CD4-positive, alpha-beta T cell treated with Interferon gamma for 1 hour (primary cell): Measurements from ENCODE around the gene CAMK2N1.
A peak's percentile ranks its signal among the peaks of the same experiment; 100 is the strongest.

ENCODE experiments used
- DNase-seq: peaks from one replicate; pipeline ENCODE4 v3.0.0-alpha.2; 2020

The CAMK2N1 gene

GRCh38 chr1:20496241-20496661 is 10.2 kb upstream of the CAMK2N1 start:
- DNase-seq: no peak

DNA sequence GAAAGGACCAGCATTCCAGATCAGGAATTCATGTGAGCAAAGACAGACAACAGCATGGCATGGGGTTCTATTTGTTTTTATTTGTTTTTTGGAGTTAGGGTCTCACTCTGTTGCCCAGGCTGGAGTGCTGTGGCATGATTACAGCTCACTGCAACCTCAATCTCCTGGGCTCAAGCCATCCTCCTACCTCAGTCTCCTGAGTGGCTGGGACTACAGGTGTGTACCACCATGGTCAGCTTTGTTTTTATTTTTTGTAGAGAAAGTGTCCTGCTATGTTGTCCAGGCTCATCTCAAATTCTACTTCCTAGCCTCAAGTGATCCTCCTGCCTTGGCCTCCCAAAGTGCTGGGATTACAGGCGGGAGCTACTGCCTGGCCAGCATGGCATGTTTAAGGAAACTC is 9.7 kb upstream of the CAMK2N1 start:
- no peak for DNase-seq

- no peak for DNase-seq
These were observed 8.8 kb upstream of the CAMK2N1 start for GRCh38 chr1:20494609-20495311.

GRCh38 chr1:20493839-20494608 is 8.0 kb upstream of the CAMK2N1 start:
- peak; percentile 74 for DNase-seq

DNA sequence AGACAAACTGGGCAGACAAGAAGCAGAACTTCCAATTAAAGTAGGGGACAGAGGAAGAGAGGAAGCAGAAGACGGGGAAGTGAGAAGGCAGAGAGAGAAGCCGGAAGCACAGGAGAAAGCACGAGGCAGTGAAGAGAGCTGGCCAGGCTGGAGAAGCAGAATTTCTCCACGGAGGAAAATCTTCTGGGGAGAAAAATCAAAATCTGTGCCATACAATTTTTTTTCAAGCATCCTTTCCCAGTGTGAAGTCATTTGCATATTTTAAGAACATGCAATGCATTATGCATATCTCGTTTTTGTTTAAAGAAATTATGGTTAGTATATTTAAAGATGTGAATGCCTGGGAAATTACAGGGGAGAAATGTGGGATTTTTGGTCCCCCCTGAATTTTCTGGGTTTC is 7.3 kb upstream of the CAMK2N1 start:
- no peak for DNase-seq

- DNase-seq: no peak
These were observed 6.7 kb upstream of the CAMK2N1 start for GRCh38 chr1:20492751-20493150.

GRCh38 chr1:20491866-20492265 is 5.9 kb upstream of the CAMK2N1 start:
- DNase-seq: no peak

GRCh38 chr1:20491178-20491577 is 5.2 kb upstream of the CAMK2N1 start:
- no peak for DNase-seq

GRCh38 chr1:20487236-20487590 is 1.2 kb upstream of the CAMK2N1 start:
- DNase-seq: no peak

GRCh38 chr1:20486457-20487235 is 636 bp upstream of the CAMK2N1 start:
- DNase-seq: no peak

GRCh38 chr1:20484519-20485462 is 1.2 kb downstream of the CAMK2N1 start:
- no peak for DNase-seq

- no peak for DNase-seq
These were observed 2.0 kb downstream of the CAMK2N1 start for GRCh38 chr1:20483833-20484518.

GRCh38 chr1:20483098-20483832 is 2.7 kb downstream of the CAMK2N1 start:
- DNase-seq: no peak

DNA sequence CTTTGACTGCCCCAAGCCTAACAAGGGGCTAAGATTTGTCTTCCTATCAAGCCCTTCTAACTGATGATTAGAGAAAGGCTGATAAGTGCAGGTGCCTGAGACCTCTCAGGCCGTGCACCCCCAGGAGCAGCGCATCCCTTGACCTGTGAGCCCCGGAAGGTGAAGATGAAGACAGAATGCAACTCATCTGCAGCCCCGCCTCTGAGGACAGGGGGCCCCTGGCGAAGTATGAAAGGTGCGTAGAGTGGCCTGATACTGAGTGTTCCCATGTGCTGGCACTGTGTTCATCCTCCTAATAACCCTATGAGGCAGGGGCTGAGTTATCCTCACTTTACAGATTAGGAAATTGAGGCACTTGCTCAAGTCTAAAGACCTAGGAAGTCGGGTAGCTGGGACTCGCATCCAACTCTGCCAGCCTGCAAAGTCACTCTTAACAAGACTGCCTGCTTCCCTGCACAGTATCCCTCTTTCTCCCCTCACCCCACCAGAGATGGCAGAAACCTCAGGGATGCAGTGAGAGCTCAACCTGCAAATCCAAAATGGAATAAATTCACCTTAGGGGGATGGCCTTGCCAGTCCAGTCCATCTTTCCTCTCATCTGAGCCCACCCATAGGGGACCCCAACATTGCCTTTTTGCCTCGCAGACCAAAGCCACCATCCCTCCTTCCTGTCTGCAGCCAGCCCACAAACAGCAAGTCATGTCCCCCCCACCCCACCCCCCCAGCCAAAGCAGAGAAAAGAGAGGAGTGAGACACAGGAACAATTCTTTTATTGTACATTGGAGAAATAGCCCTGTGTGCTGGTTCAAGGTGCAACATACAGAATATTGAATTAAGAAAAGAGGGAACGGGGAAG is 4.1 kb downstream of the CAMK2N1 start:
- no peak for DNase-seq

DNA sequence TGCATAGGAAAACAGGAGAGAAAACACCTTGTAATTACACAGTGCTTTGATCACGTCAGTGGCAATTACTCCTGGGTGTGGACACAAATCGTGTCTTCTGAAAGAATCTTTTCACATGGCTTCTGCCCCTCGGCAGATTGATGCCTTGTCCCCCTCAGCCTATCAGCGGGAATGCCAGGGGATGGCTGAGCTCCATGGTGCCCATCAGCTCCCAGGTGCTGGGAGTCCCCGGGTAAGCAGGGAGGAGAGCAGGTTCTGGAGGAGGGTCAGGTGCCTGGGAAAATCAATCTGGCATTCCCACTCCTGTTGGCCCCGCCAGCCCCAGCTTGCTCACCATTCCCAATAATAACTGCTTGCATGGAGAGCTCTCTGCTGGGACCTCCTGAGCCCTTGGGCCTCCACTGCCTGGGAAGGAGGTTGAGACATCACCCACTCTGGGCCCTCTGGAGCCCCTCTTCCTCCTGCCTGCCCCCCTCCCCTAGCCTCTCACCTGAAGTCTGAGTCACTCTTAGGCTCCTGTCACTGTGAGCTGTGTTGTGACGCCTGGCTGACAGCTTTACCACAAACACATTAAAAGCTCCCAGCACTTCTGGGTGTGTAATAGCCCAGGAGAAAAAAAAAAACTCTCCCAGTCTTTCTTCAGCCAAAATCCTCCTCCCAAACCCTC is 4.9 kb downstream of the CAMK2N1 start:
- no peak for DNase-seq

GRCh38 chr1:20480243-20480944 is 5.6 kb downstream of the CAMK2N1 start:
- no peak for DNase-seq

DNA sequence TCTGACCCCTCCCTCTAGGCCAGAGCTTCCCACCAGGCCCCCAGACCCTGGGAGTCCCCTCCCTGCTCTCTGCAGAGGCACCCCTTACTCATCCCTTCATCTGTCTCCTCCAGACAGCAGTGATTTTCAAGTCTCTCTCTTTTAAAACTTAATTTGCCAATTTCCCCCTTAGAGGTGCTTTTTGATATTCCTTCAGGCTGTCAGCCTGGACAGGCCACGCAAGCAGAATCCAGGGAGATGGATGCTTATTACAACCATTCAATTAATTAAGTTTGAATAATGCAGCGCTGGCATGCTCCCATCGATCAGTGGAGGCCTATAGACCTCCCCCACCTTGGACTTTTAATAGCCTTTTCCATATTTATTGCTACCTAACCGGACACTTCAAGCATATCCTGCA is 6.2 kb downstream of the CAMK2N1 start:
- DNase-seq: no peak

DNA sequence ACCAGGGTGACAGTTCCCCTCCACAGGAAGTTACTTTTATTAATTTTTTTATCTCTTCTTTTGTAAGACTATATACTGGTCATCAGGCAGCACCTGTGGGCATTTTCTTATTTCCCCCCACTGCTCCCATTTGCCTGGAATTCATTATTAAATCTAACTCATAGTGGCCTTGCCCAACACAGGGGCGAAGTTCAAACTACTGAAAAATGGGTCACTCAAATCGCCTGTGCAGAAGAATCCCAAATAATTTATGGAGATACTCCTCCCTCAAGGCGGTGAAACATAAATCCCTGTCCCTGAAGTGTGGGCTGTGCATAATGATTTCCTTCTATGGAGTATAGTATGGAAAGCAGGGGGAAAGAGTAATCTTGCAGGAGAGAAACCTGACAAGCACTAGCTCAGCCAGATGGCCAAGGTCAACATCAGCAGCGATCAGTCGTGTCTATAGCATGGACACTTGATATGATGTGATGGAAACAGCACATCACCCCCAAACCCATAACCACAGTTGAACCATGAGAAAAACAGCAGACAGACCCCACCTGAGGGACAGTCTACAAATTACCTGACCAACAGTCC is 7.9 kb downstream of the CAMK2N1 start:
- no peak for DNase-seq
